Central memory CD4-positive, alpha-beta T cell (primary cell): ENCODE data around the gene EGF.
A peak's percentile ranks its signal among the peaks of the same experiment; 100 is the strongest.

Experiments
- DNase-seq: peaks from one replicate; pipeline ENCODE4 v3.0.0; 2022

Gene EGF

DNA sequence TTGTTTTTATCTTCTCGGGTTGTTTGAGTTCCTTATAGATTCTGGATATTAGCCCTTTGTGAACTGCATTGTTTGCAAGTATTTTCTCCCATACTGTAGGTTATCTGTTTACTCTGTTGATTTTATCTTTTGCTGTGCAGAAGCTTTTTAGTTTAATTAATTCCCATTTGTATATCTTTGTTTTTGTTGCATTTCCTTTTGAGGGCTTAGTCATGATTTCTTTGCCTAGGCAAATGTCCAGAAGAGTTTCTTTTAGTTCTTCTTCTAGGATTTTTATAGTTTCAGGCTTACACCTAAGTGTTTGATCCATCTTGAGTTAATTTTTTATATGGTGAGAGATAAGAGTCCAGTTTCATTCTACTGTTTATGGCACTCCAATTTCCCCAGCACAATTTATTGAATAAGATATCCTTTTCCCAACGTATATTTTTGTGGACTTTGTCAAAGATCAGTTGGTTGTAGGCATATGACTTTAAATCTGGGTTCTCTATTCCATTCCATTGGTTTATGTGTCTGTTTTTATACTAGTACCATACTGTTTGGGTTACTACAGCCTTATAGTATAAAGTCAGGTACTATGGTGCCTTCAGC lies 54.3 kb downstream of the EGF start:
- DNase-seq = no peak

DNA sequence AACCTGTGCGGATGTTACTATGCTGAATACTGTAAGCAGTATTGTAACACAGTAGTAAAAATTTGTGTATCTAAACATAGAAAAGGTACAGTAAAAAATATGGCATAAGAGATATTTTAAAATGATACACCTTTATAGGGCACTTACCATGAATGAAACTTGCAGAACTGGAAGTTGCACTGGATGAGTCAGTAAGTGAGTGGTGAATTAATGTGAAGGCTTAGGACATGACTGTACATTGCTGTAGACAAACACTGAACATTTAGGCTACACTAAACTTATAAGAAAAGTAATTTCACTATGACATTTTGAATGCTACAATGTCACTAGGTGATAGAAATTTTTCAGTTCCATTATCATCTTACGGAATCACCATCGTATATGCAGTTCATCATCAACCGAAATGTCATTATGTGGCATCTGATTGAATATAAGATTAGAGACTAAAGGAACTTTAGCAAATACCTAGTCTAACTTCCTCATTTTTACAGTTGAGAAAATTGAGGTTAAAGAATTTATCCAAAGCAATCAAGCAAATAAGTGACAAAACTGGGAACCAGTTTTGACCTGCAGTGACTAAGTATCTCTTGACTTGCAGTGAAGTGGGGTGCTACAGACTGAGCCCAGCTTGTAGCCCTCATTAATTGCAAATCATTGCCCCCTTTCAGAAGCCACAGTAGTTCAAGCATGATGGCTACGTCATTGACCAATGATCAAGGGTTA lies 55.3 kb downstream of the EGF start:
- DNase-seq = no peak

DNA sequence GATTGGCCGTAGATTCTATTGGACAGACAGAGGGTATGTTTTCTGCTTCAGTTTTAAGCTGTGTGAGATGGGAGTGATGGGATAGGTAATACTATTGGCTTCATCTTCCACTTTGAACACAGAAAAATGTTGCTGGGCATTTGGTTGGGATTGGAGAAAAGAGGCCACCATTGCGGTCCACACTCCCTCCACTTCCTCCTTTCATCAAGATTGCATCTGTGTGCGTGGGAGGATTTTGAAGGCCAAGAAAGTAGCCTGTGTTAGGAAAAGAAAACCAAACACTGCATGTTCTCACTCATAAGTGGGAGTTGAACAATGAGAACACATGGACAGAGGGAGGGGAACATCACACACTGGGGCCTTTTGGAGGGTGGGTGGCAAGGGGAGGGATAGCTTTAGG lies 56.4 kb downstream of the EGF start:
- DNase-seq = no peak

DNA sequence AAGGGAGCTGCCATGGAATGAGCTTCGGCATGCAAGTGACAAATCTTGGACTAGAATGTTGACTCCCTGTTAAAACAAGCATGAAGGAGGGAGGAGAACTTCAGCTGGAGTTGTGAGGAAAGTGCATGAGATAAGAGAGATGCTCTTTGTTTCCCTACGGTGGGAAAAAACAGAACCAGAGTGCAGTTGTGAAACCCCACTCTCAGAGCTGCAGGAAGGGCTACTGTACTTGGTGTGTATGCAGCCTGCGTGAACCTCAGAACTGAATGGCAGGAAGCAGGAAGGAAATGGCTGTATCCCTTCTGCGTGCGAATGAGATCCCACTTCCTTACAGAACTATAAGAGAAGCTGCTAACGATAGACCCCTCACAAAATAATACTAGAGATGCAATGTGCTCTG lies 57.2 kb downstream of the EGF start:
- no peak for DNase-seq

DNA sequence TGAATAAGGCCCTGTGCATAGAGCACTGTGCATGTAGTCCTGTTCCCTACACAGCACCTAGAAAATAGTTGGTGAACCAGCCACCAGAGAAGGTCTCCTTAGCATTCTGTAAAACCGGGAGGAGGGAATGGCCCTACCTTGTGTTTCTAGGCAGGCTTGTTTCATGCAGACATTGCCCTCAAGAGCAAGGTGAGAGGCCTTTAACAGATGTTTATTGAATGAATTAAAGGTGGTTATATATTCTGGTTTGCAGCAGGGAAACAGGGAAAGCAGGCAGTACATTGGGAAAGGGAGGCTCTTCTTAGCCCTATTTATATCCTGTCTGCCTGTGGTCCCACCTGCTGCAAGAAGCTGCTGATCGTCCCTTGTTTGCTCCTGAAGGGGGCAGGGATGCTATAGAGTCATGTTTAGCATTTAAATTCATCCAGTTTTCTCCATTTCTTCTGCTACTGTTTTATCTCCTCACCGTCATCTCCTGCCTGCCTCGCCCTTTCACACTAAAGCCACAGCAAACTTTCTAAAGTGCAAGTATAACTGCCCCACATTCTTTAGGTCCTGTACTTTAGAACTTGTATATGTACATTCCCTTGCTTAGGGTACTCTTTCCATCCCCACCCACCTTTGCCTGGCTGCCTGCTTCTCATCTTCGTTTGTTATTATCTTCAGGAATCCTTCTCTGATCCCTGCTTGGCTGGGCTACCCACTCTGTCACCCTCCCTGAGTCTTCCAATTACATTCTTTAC lies 60.3 kb downstream of the EGF start:
- DNase-seq = no peak

DNA sequence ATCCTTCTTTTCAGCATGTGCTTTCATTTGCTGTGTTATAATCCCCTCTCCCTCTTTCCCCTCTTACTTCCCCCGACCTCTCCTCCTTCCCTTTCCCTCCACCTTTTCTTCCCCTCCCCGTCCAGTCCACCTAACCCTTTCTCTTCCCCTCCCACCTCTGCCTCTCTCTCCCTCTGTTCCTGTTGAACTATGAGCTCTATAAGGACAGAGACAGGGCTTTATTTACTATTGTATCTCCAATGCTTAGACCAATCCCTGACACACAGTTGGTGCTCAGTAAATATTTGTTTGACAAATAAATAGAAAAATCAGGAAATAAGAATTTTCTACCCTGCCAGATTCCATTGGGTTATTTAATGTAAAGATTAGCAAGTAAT lies 60.8 kb downstream of the EGF start:
- no peak for DNase-seq

DNA sequence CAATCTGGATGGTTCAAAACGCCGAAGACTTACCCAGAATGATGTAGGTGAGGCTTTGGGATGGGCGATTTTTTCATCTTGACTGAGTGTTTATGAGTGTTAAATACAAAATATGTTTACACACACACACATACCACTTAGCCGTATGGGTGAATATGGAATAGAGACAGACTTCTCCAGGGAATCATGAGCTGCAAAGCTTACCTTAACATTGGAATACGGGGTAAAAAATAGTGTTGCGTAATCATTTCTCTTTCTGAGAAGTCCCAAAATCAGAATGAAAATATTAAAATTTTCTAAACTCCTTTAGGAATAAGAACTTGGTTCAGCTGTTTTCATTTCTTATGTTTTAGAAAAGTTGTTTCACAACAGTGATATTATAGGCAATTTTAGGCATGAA lies 63.5 kb downstream of the EGF start:
- DNase-seq = no peak

DNA sequence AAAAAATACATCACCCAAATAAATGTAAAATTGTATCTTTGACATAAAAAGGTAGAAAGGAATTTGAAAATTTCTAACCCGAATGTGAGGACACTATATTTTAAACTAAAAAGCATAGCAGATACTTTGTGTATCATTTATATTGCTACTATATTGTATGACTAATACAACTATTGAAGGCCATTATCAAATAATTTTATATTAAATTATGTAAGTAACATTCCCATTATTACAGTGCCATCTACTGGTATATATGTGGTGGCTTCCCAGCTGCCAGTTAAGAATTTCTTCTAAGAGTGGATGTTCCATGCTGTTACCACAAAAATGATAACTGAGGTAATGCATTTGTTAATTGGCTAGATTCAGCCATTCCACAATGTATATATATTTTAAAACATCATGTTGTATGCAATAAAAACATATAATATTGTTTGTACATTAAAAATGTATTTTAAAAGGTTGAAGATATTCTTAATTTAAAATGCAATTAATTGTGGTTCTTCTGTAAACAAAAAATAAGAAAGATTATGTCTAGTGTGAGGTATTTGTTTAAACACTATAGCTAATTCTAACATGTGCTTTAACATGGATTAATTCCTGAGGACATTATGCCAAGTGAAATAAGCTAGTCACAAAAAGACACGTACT lies 65.3 kb downstream of the EGF start:
- DNase-seq = peak; percentile 16

DNA sequence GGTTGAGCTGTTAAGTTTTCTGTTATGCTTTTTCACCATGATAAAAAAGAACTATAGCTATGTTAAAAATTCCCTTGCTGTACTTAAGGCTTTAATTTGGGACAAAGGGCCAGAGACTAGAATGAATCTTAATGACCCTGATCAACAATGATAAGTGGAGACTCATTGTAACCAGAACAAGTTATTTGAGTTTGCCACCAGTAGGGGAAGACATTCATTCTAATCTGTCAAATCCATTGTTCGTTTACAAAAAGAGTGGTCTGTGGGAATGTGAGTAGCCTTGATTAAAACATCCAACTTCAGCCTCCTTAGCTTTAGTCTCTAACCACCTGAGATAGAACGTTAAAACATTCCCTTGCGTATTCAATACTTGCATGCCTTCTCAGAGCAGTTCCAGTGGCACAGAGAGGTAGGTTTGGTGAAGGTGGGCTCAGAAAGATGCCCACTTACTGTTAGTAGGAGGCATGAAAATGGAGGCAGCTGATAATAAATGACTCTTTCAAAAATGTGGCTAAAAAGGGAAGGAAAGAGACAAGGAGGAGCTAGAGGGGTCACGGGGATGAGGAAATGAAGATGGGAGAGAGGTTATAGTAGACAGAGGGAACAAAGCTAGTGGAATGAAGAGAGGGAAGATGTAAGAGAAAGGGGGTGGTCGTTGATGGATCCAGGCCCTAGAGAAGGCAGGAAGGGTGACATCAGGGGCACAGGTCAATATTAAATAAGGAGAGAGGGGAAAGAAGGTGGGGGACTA lies 66.2 kb downstream of the EGF start:
- no peak for DNase-seq

DNA sequence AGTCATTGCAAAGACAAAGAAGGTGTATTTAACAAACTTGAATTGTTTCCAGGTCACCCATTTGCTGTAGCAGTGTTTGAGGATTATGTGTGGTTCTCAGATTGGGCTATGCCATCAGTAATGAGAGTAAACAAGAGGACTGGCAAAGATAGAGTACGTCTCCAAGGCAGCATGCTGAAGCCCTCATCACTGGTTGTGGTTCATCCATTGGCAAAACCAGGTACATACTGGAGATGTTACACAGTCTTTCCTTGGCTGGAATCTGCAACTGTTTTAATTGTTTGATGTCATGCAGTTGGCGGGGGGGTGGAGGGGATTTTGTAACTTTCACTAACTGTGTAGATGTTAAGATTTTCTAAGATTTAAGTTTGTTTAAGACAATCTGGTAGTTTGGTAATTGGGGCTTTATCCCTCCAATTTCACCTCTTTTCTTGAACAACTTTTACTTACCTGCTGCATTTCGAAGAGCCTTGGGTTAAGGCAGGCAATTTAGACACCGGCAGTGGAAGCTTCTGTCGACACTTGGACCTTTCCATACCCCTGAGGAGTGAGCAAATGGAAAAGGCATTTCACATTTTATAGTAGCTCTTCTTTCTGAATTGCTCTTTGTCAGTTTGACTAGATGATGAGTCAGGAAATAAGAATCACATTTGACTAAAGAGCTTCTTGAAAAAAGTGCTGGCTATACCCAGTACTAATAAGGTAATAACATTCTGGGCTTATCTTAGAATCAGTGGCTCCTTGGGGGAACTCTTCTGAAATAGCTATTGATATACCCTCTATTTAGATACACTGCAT lies 67.4 kb downstream of the EGF start:
- DNase-seq = no peak

DNA sequence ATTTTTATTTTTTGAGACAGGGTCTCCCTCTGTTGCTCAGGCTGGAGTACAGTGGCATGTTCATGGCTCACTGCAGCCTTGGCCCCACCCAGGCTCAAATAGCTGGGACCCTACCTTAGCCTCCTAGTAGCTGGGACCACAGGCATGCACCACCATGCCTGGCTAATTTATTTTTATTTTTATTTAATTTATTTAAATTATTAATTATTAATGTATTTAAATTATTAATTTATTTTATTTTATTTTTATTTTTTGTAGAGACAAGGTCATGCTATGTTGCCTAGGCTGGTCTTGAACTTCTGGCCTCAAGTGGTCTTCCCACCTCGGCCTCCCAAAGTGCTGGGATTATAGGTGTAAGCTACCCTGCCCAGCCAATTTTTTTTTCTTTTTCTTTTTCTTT lies 69.3 kb downstream of the EGF start:
- DNase-seq = no peak

DNA sequence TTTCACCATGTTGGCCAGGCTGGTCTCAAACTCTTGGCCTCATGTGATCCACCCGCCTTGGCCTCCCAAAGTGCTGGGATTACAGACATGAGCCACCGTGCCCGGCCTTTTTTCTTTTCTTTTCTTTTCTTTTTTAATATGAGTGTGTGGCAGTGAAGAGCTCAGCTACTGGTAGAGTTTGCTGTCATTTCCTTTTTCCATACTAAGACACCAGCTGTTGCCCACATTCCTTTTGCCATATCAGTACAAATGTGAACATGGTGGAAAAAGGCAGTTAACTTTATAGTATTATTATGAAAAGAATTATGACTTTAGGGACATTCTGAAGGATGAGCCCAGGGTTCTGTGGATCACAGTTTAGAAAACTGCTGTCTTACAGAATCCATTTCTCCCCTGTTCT lies 69.8 kb downstream of the EGF start:
- no peak for DNase-seq

DNA sequence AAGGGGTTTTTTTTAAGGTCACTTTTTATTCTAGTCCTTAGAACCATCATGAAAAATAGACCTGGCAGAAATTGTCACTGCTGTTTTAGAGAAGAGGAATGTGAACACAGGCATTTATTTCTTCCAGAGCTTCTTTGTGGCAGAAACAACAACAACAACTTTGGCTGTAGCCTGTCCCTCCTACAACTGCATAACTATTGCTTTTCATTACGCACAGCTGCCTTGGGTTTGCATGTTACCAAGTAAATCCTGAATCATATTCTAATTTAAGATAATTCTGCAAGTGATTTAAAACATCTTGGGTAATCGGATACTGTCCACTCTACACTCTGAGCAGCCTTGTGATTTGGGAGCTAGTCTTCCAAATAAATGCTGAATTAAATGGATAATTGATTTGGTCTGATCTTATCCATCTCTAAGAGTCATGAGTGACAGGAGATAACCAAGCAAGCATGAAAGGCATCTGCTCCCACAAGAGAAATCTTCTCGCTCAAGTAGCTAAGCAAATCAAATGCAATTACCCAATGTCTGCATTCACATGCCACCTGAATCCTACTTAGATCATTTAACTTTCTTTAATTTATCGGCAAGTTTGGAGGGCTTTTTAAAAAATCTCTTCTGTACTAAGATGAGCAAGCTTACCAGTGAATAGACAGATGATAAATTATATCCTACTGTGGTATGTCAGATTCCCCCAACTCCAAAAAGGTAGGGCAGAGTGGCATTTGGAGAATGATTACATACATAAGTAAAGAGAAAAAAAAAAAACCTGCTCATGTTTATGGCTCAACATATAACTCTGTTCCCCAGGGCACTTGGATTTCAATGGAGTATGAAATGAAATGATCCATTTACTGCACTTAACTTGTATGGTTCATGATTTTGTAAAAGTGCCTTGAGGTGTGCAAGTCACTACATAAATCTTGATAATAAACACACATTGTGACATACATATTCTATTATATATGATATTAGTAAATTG lies 73.6 kb downstream of the EGF start:
- no peak for DNase-seq

DNA sequence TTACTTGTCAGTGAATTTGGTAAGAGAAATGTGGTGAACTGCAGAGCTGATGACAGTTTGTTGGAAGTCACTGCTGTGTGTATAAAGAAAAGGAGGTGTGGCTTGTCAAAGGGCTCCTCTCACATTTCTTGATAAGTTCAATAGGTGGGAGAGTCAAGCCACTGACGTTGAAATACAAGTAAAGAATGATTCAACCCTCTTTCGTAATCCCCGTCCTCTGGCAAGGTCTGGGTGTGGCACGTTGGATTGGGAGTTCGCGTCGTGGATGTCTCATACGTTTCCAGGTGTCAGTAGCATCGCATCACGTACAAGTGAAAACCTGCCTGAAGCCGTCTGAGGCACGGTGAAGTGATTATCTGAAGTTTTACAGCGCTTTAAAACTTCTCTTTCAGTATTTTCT lies 76.4 kb downstream of the EGF start:
- no peak for DNase-seq

DNA sequence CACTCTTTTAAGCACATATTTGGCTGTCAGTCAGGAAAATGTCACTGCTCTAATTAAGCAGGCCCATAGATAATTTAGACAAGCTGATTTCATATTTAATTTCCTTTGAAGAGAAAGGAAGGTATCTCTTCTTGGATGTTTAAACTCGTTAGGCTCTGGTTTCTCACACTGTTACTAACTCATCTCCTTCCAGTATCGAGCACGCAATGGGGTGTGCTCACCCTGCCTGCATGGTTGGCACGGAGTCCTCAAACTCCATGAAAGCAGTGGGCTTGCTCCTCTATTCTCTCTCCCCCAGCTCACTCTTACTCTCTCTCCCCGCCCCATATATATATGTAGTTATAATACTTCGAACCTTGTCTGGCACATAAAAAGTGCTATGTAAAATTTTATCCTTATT lies 76.9 kb downstream of the EGF start:
- DNase-seq = no peak

DNA sequence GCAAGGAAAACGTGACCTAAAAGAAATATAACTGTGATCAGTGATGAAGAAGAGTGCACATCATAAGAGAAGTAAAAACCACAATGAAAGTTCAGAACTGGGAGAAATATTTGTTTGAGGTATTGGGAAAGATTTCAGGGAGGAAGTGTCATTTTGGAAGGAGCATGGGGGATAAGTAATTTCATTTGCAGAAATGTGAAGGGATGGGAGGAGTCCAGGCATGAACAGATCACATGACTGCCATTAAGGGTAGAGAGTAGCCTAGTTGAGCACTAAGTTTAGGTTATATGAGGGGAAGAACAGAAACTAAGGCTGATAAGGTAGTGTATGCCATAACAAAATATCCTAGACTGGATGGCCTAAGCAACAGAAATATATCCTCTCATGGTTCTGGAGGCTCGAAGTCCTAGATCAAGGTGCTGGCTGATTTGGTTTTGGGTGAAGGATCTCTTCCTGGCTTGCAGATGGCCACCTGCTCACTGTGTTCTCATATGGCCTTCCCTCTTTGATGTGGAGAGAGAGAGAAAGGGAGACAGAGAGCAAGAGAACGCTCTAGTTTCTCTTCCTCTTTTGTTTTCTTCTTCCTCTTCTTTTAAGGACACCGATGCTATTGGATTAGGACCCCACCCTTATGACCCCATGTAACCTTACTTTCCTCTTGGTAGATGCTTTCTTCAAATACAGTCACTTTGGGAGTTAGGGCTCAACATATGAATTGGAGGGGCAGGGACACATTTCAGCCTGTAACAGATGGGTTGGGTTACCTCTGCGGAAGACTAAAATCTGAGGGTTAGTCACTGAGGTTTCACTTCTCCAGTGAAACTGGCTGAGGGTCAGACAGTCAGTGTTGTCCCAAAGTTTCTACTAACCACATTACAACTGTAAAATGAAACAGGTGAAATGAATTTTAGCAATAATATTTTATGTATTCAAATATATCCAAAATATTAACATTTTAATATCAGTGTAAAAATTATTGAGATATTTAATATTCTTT lies 77.9 kb downstream of the EGF start:
- no peak for DNase-seq

DNA sequence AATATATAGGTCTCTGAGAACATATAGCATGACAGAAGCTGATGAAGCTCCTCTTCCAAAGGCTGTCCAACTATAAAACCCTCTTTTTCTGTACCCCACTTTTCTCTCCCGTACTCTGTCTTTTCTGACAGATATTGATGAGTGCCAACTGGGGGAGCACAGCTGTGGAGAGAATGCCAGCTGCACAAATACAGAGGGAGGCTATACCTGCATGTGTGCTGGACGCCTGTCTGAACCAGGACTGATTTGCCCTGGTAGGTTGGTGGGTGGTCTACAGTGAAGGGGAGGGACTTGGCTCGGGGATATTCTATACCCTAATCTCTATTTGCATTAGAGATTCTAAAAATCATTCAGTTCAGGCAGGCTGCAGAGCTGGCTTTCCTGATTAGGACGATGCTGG lies 80.4 kb downstream of the EGF start:
- no peak for DNase-seq

DNA sequence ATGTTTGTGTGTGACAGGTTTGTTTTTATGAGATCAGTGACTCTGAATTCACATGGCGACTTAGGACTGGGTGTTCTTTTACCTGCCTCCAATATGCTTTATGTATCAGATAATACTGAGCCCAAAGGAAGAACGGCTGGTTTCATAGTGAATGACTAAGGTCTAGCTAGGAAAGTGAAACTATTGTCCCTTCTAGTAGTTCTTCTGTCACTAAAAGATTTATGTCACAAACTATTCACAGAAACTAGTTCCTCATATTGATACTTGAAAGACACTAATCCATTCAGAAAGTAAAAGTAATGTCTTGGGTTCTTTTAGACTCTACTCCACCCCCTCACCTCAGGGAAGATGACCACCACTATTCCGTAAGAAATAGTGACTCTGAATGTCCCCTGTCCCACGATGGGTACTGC lies 81.7 kb downstream of the EGF start:
- no peak for DNase-seq

DNA sequence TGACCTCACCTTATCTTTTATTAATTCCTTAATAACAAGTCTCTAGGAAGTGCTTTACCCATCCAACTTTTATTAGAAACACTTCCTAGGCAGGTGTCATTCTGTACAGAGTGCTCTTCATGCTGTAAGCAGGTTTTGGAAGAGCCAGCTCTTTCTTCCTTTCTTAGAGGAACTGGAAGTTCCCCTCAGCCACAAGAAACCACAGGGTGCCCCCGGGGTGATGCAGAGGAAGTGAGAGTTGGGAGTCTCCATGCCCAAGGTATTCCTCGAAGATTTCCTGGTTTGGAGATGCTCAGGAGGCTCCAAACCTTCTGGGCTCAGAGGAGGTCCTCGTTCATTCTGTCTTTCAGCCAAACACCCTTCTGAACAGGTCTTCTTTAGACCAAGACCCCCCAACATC lies 83.8 kb downstream of the EGF start:
- DNase-seq = no peak
